Measurements from ENCODE around the gene KCNJ14.
A peak's percentile ranks its signal among the peaks of the same experiment; 100 is the strongest.
"Not testable (repeated sequence)": the region's sequence is repeated elsewhere in the genome, so short reads cannot be mapped to it uniquely, and the experiment has no call there.

Gene KCNJ14

GRCh38 chr19:48471836-48472235 lies 16.5 kb downstream of the KCNJ14 start:
- no peak for DNase-seq (ENCODE audit: low read depth)

GRCh38 chr19:48473161-48473966 lies 18.0 kb downstream of the KCNJ14 start:
- DNase-seq (ENCODE audit: low read depth), result no peak

- no peak for DNase-seq (ENCODE audit: low read depth)
Measured at GRCh38 chr19:48474084-48474592, 18.8 kb downstream of the KCNJ14 start.

- DNase-seq (ENCODE audit: low read depth), result no peak
Measured at GRCh38 chr19:48475369-48476068, 20.1 kb downstream of the KCNJ14 start.

GRCh38 chr19:48476176-48476575 lies 20.8 kb downstream of the KCNJ14 start:
- DNase-seq (ENCODE audit: low read depth), result no peak

- DNase-seq (ENCODE audit: low read depth), result no peak
Measured at GRCh38 chr19:48477067-48477685, 21.8 kb downstream of the KCNJ14 start.

- no peak for DNase-seq (ENCODE audit: low read depth)
Measured at GRCh38 chr19:48477698-48478338, 22.4 kb downstream of the KCNJ14 start.

GRCh38 chr19:48478339-48479256 lies 23.2 kb downstream of the KCNJ14 start:
- no peak for DNase-seq (ENCODE audit: low read depth)

- DNase-seq (ENCODE audit: low read depth), result no peak
Measured at GRCh38 chr19:48479686-48480085, 24.3 kb downstream of the KCNJ14 start.

- DNase-seq (ENCODE audit: low read depth), result peak; percentile 24
Measured at GRCh38 chr19:48480183-48480557, 24.8 kb downstream of the KCNJ14 start.

GRCh38 chr19:48480558-48481500 lies 25.5 kb downstream of the KCNJ14 start:
- DNase-seq (ENCODE audit: low read depth), result peak; percentile 22

- no peak for DNase-seq (ENCODE audit: low read depth)
Measured at GRCh38 chr19:48481846-48482639, 26.7 kb downstream of the KCNJ14 start.

- no peak for DNase-seq (ENCODE audit: low read depth)
Measured at GRCh38 chr19:48483301-48483700, 27.9 kb downstream of the KCNJ14 start.

GRCh38 chr19:48484247-48484893 lies 29.0 kb downstream of the KCNJ14 start:
- DNase-seq (ENCODE audit: low read depth), result no peak

- no peak for DNase-seq (ENCODE audit: low read depth)
Measured at GRCh38 chr19:48484931-48485612, 29.7 kb downstream of the KCNJ14 start.

- DNase-seq (ENCODE audit: low read depth), result not testable (repeated sequence)
Measured at GRCh38 chr19:48486706-48487105, 31.3 kb downstream of the KCNJ14 start.

- no peak for DNase-seq (ENCODE audit: low read depth)
Measured at GRCh38 chr19:48487544-48487943, 32.2 kb downstream of the KCNJ14 start.

GRCh38 chr19:48487948-48488347 lies 32.6 kb downstream of the KCNJ14 start:
- DNase-seq (ENCODE audit: low read depth), result no peak
